Stimulated activated CD4-positive, alpha-beta T cell treated with anti-CD3 and anti-CD28 coated beads, Interleukin-1b, Interleukin-23, amount 100 ng/mL, for 4 hours (primary cell): ENCODE data around the gene PPP1R1C.

Experiments
- DNase-seq, 2 donors: peaks; one replicate each; pipeline ENCODE4 v3.0.0-alpha.2; 2020; ENCODE audit warnings: low read depth in 2 of 2

The PPP1R1C gene

DNA sequence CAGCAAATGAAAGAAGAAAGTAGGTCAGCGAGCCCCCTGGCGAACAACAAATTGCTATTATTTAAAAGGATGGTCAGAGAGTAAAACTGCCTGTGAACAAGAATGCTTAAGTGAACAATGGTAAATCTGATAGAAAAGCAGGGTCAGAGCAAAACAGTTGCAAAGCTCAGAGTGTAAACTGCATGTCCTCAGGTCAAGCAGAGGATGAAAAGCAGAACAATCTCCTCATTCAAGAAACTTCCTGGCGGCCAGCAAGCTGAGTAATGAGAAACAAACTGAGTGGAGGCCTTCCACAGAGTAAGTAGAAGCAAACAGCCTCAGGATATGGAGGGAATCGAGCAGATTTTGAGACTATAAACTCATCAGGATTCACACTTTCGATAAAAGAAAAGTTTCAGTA, 117.9 kb downstream of the PPP1R1C start:
- no peak for DNase-seq

DNA sequence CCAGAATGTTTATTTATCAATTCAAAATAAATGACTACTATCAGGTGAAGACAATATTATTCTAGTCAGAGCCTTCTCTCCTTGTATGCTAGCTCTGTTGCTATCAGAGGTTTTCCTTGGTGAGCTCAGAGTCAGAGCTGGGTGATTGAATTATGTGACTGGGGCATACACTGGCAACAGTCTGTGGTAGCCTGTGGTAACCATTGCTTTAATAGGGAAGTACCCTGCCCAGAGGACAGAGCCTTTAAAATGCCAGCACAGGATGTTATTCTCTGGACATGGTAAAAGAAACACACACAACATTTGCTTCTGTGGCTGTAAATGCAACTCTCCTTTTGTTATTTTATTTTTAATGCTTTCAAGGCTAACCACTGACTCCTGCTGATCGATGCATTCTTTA, 124.7 kb downstream of the PPP1R1C start:
- no peak for DNase-seq

DNA sequence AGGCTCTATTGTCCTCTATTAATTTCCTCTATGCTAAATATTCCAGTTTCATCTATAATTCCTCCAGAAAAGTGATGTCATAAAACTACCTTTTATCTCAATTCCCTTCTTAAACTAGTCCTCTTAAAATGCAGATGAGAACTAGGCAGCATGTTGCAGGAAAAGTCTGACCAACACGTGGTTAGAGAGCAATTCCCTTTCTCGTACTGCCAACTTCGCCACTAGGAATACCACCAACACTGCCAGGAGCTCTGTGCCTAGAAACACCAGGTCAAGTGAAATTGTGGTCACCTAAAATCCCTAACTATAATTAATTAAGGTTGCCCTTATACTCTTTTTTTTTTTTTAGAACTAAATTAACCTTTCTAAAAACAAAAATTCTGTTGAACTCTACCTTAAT, 127.7 kb downstream of the PPP1R1C start:
- DNase-seq = no peak

DNA sequence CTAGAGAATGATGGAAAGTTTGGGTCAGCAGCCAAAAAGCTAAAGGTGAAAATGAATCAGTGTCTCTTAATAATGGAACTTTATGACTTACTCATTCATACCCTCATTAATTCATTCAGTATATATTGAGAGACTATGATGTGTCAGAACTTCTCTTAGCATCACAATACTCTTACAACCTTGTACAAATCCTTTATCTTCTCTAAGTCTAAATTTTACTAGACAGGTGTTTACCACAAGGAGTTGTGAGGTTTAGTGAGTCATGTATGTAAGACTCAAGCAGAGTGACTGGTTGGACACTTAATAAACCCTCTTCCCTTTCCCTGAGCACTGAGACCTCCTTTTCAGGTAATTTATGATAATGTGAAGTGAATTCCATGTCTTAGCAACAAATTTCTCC, 129.6 kb downstream of the PPP1R1C start:
- no peak for DNase-seq

DNA sequence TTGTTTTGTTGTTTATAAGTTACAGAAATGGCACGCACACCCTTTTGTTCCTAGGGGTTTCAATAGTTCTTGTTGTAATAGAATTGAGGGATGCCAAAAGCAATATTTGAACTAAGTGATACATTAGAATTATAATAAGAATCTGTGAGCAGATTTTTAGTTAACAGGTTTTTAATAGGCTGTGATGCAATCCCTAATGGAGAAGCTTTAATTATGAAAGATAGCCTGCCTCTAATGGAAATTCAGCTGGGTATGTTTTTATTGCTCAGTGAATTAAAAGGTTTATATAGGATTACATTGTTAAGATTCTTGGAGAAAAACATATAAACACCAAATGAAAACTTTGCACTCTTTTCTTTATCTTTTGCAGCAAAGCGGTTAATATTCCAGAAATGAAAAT, 131.1 kb downstream of the PPP1R1C start:
- DNase-seq = no peak

DNA sequence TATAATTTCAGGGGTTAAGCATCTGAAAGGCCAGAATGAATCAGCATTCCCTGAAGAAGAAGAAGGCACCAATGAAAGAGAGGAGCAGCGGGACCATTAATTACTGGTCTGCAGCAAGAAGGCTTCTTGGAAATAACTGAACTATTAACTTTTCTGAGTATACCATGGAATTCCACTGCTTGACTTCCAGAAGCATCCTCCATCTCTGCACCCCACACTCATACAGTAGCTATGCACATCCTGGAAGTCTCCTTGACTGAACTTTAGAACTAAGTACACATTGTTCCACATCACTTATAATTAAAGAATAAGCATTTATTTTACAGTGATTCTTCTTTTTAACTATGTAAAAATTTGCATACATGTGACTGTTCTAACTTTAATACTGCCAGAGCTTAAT, 131.5 kb downstream of the PPP1R1C start:
- DNase-seq = no peak

DNA sequence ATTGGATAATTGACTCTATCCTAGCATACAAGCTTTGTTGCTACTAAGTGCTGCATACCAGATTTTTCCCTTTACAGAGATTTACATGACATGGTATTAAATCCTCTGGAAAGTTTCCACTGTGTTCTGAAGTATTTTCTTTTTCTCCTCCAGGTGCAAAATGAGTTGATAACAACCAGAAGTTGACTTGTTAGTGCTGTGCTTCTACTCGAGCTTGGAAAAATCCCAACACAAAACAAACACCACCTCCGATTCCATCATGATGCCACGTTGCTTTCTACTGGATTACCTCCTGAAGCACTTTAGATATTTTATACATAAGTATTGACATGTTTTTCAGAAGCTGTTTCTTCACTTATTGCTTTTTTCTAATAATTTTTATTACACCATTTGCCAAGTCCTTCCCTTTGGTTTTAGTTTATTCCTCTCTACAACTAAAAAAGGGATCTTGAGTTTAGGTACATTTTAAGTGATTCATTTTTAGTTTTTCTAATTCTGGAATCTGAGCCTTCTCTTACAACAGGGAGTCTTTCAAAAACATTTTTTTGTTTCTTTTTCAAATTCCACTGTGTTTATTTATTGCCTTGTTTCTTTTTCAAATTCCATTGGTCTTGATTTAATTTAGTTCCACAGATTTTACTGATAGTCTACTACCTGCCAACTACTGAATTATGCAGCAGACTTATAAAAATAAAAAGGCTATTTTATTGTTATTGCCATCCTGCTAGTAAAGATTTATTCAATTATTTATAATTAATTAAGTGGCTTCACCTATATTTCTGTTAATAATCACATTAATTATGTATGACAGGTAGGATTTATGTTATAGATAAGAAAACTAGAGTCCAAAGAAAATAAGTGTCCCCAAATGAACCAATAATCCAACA, 143.4 kb downstream of the PPP1R1C start:
- no peak for DNase-seq

DNA sequence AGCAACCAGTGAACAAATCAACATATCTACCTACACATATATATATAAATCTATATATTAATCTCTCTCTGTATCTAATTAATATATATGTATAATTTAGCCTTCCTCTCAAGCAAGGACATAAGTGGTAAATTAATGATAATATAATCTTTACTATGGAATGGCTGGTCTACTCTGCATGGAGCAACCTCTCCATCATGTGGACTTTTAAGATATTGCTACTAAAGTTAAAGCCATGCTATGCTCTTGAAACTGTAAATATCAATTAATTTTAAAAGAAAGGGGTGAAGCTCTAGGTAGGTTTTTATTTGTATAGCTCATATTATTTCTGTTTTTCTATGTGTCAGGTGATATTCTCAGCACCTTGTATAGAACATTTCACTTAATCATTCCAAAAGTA, 147.0 kb downstream of the PPP1R1C start:
- no peak for DNase-seq

DNA sequence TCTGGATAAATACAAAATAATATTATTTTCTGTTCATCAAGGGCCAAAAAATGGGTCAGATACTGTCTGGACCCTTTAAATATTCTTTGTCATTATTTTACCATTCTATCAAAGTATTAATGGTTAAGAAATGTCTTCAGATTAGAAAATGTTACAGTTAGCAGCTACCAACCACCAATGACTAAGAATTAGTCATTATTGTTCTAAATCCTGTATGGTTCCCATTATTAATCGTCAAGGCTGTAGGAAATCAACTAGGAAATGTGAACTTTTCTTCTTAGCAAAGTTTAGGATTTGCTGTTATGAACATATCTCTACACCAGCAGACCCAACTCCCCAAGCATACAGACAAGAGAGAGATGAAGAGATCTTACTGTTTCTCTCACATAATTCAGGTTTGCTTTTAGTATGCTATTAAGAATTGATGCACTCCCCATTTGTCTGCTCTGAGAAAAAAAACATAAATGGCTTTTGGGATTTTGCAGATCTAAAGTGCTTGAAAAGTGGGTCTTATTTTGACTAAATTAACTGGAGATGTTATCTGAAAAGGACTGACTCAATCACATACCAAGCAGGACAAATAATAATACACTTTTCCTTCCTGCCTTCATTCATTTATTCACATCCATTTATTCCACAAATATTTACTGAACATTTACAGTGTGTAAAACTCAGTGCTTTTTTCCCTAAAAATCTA, 147.7 kb downstream of the PPP1R1C start:
- no peak for DNase-seq

DNA sequence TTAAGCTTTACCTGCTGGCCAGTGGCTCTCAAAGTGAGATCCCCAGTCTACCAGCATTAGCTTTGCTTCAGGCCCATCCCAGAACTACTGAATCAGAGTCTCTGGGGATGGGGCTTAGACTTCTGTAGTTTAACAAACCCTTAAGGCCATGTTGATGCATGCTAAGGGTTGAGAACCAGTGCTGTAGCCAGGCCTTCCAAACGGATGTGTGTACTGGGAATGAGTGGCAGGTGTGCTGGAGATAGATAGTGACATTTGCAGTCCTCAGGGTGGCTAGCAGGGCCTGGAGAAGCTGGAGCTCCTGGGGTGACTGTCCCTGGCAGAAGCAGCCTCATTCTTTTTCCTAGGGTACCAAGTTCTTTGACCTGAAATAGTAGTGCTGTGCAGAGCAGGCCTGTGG, 148.5 kb downstream of the PPP1R1C start:
- DNase-seq = no peak

DNA sequence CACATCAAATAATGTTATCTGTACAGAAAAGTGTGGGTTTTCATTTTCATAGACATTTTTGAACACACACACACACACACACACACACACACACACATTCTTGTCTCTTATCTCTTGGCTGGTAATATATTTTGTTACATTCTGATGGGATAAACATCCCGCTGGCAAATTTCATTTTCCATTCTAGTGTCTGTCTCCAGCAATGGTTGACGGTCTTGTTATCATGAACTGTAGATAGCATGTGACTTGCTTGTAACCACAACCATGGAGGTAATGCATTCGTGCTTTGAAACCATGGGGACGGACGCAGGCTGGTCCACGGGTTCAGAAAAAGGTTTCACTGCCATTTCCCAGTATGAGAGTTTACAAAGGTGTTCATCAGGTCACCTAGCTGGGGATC, 156.4 kb downstream of the PPP1R1C start:
- DNase-seq = no peak

DNA sequence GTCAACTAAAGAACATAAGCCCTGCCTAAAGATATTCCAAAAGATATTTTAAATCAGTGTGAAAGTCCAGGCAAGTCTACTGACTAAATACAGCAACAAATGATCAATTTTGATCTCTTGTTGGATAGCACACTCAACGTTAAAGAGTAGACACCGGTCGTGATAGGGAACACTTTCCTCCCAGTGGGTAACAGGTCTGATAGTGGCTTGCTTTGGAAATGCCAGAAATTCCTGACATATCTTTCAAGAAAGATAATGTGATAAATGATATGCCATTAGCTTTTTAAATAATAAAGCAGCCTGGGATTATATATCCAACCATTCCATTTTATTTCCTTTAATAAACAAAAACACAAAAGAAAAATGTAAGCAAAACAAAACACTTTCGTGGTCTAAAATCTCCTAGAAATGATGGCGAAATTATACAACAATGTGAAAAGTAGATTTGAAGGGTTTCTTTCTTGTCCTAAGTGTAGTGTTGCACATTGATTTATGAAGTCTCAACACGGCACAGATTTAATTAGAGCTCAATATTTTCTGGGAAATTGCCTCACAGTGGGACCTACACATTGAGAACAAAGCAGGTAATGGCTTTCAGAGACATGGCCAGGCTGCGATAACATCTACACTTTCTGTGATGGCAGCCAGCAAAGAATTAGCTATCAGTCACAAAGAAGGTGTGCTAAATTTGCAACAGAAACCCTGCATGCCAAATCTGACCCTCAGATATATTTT, 158.6 kb downstream of the PPP1R1C start:
- no peak for DNase-seq

DNA sequence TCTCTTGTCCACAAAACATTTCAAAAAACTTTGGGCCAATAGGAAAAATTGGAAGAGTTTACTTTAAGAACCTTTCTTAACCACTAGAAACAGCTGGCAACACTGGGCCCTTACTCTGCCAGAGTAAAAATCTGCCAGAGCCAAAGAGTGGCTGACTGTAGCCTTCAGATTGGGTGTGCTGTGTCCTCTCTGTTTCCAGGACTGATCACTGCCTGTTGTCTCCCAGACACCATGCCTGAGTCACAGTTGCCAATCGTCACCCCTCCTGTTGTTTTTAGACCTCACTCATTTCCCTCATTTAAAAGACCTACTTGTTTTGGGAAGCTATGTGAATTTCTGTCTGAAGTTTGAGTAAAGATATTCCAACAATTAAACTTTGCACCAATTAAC, 159.1 kb downstream of the PPP1R1C start:
- DNase-seq = no peak

DNA sequence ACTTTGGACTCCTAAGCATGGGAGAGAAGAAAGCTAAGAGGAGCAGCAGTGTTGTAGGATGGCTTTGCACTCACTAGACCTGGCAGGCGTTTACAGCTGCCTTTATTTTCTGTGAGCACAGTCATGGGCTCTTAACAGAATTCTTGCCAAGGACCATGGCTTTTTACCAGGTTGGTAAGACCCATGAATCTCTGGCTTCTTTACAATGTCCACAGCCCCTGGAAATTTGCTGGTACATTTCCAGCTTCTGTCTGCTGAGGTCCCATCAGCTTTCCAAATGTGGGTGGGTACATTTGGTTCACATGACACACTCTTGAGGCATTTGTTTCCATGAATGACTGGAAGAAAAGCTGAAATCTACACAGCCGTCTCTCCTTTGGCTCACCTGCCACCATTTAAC, 162.7 kb downstream of the PPP1R1C start:
- DNase-seq = no peak

DNA sequence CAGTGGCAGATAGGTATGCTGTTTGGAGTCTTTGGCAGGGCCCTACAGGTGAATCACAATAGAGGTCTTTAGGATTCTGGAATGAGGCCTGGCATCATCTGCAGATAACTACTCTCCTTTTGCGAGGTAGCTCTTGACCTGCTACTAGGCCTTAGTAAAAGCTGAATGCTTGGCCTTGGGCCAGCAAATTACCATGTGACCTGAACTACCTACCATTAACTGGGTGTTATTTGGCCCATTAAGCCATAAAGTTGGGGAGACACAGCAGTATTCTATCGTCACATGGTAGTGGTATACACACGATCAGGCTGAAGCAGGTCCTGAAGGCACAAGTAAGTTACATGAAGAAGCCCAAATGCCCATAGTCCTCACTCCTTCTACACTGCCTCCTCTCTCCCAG, 178.2 kb downstream of the PPP1R1C start:
- no peak for DNase-seq

DNA sequence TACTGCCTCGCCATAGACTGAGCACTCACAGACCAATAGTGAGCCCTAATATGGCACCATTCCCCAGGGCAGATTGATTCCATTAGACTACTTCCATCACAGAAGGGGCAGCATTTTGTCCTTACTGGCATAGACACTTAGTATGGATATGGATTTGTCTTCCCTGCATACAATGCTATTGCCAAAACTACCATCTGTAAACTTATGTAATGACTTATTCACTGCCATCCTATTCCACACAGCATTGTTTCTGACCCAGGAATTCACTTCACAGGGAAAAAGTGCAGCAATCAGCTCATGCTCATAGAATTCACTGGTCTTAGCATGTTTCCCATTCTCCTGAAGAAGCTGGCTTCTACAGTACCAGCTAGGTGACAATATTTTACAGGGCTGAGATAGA, 179.0 kb downstream of the PPP1R1C start:
- DNase-seq = no peak

DNA sequence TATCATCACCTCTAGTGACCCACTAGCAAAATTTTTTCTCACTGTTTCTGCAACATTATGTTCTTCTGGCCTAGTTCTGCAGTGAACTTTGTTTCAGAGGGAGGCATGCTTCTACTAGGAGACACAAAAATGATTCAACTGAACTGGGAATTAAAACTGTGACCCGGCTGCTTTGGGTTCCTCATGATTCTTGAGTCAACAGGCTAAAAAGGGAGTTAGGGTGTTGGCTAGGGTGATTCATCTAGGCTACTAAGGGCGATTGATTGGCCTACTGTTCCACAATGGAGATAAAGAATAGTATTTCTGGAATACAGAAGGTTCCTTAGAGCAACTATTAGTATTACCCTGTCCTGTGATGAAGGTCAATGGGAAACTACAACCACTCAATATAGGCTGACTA, 179.5 kb downstream of the PPP1R1C start:
- no peak for DNase-seq

DNA sequence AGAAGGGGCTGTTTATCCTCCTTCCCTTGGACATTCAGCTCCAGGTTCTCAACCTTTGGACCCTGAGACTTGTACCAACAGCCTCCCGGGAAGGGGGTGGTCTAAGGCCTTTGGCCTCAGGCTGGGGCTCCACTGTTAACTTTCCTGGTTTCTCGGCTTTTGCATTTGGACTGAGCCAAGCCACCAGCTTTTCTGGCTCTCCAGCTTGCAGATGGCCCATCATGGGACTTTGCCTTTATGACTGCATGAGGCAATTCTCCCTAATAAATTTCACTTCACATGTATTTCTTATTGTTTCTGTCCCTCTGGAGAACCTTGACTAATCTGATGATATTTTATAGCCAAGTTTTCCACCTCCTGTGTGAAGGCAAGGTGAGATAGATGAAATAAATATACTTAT, 180.8 kb downstream of the PPP1R1C start:
- DNase-seq = no peak

DNA sequence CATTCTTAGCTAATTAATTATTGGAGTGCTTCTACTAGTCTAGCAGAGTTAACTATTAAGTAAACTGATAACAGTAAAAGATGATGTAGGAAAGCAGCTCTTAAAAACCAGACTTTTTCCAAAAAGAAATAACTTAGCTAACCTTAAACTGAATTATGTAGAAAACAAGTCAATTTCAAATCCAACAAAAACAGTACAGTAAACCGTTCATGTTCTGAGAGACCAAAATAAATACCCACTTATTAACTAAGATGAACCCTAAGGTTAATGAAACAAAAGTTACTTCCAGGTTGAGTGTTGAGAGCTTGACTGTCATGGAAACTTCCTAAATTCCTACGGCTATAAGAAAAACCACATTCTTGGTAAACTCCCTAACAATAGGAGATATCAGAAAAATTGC, 181.2 kb downstream of the PPP1R1C start:
- no peak for DNase-seq
